Astrocyte of the cerebellum (primary cell): ENCODE data around the gene THAP7.
A peak's percentile ranks its signal among the peaks of the same experiment; 100 is the strongest.

Source experiments
- DNase-seq: peaks from one replicate; pipeline ENCODE4 v3.0.0-alpha.2; 2011; ENCODE audit warnings: low read depth
- H3K4me3 ChIP-seq: 2 replicates; pipeline ENCODE4 v1.5.1; 2011; ENCODE audit warnings: mild to moderate bottlenecking, low read depth, low read length, moderate library complexity
- CTCF ChIP-seq: IDR thresholded peaks from 2 replicates; pipeline ENCODE4 v1.5.1; 2012; ENCODE audit warnings: low read length, low read depth, moderate library complexity, mild to moderate bottlenecking; ENCODE audit errors: missing control alignments
- in situ Hi-C: cut with HindIII; loops from 2 replicates; pipeline ENCODE4 v1.10.0; 2017; ENCODE audit warnings: low sequenced_read_pairs

THAP7 gene

DNA sequence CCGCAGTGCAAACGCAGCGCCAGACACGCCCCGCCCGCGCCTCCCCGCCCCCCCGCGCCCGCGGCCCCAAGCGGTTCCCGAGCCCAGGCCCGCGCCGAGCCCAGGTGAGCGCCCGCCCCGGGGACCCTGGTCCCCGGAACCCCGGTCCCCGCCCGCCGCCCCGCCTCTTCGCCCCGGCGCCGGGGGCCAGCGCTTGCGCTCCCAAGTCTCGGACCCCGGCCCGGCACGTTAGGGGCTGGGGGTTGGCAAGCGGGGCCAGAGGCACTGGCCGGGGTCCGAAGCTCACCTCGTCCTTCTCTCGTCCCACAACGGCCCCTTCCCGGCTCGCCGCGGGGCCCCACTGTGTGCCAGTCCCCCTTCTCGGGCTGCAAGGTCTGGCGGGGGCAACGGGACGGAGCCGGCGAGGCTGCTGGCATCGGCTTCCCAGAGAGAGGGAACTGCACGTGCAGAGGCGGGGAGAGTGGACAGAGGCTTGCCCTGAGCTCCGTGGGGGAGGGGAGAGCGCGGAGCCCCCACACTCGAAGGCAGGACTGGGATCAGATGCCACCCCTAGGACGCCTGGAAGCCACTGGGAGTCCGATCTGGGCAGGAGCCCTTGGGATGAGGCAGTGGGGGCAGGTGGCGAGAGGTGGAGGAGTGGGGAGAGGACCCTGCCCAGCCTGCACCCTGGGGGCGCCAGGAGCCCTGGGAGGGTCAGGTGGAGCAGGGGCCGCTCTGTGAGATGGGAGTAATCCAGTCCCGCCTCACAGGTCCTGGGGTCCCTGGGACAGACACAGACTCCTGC, 36.6 kb downstream of the THAP7 start:
- no peak for DNase-seq
- no peak for TF ChIP-seq CTCF
- in situ Hi-C loops = no loop called here
- H3K4me3 ChIP-seq = peak overlapping the region; percentile 27

DNA sequence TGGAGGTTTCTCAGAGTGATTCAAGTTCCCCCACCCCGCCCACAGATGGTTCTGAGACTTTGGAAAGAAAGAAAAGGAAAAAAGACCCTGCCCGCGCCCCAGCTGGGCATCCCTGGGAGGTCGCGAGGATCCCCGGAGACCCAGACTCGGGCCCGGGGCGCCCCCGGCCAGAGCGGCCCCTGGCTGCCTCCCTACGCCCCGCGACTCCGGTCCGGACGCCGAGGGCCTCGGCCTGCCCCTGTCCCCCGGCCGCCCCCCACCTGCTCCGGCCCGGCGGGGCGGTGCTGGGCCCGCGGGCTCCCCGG, 37.2 kb downstream of the THAP7 start:
- no peak for DNase-seq

DNA sequence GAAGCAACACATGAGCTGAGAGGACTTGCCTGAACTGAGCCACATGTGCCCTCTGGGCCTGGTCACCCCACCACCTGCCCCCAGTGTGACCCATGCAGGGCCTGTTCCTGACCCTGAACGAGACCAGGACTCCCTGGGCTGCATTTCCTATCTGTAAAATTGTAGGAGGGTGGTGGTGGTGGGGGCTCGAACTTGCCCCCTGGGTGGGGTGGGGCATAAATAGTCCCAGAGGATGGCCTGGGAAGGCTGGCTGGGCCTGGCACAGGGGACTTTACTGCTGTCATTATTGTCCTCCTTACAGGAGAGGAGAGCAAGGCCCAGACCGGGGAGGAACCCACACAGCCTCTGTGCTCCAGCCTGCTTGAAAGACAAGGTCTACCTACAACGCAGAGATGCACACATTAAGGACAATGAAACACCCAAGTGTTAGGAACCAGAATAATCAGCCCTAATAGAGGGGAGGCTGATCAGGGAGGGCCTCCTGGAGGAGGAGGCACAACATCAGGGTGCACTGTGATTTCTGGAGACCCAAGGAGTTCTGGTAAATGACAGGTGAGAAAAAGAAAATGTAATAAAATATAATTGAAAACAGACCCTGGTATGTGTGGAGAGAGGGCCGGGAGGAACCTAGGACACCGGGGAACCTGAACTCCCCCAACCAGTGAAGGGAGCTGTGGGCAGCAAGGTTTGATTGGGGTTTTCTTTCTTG, 37.7 kb downstream of the THAP7 start:
- DNase-seq = no peak
- no peak for TF ChIP-seq CTCF
- peak overlapping the region; percentile 33 for H3K4me3 ChIP-seq

More for the DNA sequence above, 37.2 kb downstream of the THAP7 start:
- TF ChIP-seq CTCF = no peak
- in situ Hi-C loops = no loop called here
- peak overlapping the region; percentile 33 for H3K4me3 ChIP-seq

DNA sequence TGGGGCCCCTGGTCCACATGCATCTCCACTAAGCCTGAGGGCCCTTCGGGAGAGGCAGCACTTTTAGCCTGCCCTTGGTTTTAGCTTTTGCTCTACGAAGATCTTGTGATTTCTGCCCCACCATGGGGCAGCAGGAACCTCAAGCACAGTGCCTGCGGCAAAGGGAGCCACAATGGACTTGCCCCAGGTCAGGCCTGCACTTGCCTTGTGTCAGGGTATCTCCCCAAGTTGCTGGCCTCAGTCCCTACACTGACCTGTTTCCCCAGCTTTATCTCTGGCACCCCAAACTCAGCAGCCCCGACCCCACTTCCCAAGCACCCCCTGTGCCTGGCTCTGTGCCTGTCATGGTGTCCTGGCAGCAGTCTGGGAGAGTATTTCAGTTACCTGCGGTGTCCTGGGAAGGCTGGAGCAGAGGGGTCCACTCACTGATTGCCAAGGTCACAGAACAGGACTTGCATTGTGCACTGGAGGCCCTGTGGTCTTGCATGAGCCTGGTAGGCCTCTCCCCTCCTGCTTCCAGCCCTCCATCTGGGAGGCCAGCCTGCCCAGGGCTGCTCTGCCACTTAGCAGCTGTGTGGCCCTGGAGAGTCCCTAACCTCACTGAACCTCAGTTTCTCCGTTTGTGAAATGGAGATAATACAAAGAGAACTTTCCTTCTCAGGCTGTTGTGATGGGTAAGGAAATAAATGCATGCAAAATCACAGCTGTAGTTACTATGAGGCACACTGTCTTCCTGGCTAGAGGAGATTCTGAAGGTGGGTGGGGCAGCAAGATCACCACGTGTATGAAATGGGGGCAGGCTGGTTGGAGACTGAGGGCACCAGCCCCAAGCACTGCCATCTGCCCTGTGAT, 38.5 kb downstream of the THAP7 start:
- no peak for DNase-seq
- in situ Hi-C loops = no loop called here
- no peak for TF ChIP-seq CTCF
- H3K4me3 ChIP-seq = no peak overlapping the region

More for the DNA sequence above, 37.7 kb downstream of the THAP7 start:
- in situ Hi-C loops = no loop called here

GRCh38 chr22:20962491-20962945, 39.4 kb downstream of the THAP7 start:
- TF ChIP-seq CTCF = no peak
- no peak for DNase-seq
- in situ Hi-C loops = no loop called here
- H3K4me3 ChIP-seq = no peak overlapping the region

- no peak for TF ChIP-seq CTCF
- DNase-seq = no peak
- in situ Hi-C loops = no loop called here
- no peak overlapping the region for H3K4me3 ChIP-seq
Measured at GRCh38 chr22:20960609-20961008, 41.3 kb downstream of the THAP7 start.
